Hepatic stellate cell (primary cell): Measurements from ENCODE around the gene PKHD1.

Experiments used
- DNase-seq: peaks from one replicate; pipeline ENCODE4 v3.0.0; 2011; ENCODE audit warnings: low spot score

The PKHD1 gene

DNA sequence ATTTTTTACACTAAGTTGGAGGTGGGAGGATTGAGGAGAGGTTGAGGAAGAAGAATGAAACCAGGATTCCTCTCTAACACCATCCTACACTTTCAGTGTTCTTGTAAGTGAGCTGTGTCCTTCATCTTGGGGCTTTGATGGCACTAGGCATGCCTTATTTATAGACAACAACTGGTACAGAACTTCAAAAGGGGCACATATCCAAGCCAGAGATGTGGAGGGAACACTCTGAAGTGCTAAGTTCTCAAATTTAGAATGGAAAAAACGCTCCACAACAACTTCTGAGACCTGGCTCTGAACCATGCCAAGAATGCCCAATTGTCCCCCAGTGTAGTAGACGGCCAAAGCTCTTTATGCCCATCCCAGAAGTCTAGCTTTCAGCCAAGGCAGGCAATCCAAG is 16.2 kb upstream of the PKHD1 start:
- no peak for DNase-seq

DNA sequence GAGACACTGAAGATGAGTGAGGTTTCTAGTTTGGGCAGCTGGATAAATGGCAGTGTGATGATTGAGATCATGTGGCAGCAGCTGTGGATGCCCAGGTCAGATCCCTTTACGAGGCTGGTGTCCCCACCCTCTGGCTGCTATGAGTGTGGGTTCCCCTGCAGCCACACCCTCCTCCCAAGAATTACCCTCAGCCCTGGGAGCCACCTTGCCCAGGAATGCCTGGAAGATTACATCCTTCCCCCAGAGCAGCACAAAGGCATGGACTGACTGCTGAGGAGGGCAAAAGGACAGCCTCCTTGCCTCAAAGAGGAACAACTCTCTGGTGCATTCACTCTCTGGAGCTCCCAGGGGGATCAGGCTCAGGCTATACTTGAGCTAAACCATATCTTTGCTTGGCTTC is 15.0 kb upstream of the PKHD1 start:
- DNase-seq = no peak

DNA sequence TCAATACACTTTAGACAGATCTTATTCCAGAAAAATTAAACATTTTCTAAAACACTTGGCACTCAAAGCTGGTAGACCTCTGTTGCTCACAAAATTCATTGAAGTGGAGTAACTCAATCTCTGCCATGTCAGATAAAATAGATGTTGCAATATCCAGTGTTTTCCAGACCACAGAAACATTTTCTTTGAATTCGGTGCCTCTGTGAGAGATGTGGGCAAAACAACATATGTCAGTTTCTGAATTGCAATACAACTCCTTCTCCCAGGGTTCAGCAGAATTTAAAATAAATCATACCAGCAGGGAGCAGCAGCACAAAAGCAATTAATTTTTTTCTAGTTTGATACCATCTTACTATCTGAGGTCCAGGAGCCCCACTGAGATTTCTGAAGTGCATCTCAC is 11.3 kb upstream of the PKHD1 start:
- no peak for DNase-seq

DNA sequence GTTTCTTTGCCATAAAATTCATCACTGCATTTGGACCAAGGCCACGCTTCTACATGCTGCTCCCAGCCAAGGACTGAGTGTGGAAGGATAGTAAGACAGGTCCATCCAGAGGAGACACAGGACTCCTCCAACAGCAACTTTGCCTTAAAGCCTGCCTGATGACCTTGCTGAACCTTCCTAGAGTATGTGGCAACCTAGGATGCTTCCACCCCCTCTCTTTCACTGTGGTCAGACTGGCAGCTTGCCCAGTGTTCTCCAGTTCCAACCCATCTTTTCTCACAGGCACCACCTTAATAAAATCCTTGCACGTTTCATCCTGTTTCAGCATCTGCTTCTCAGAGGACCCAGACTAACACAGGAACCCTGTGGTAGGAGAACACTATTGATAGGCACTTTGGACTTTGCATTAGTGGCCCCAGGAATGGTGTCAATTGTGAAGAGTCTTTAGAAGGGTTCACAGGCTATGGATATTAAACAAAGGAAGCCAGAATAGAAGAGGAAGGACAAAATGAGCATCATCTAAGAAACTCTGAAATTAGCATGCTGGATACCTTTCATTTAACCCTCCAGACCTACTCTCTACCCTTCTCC is 2.4 kb upstream of the PKHD1 start:
- no peak for DNase-seq

DNA sequence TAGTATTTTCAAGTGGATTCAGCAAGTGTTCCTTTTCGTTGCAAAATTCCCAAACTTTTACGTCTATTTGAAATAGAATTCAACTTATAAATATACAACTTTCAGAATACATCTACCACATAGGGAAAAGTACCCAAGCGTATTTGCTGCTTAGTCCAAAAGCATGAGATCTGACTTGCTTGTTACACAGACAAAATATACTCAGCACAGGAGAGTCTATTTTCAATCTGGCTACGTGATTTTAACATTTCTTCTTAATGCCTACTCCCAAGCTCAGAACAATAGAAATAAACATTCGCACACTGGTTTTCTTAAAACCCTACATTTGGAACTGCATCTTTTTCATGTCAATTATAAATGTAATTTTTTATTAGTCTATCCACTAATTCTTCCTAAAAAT is 672 bp downstream of the PKHD1 start:
- DNase-seq = no peak

DNA sequence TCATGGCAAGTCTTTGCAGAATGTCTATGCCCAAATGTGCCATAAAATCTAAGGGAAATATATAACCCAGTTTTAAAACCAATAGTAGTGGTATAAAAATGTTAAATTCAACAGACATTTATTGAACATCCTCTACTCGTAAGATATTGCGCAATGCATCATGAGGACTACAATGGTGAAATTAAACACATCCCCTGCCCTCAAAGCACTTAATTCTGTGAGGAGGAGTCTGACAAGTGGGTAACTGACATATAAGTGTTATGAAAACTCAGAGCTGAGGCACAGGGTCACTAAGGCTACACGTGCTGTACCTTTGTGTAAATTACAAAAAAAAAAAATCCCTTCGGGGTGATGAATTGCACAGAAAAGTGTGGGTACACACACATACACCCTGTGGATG is 6.2 kb downstream of the PKHD1 start:
- DNase-seq = no peak

DNA sequence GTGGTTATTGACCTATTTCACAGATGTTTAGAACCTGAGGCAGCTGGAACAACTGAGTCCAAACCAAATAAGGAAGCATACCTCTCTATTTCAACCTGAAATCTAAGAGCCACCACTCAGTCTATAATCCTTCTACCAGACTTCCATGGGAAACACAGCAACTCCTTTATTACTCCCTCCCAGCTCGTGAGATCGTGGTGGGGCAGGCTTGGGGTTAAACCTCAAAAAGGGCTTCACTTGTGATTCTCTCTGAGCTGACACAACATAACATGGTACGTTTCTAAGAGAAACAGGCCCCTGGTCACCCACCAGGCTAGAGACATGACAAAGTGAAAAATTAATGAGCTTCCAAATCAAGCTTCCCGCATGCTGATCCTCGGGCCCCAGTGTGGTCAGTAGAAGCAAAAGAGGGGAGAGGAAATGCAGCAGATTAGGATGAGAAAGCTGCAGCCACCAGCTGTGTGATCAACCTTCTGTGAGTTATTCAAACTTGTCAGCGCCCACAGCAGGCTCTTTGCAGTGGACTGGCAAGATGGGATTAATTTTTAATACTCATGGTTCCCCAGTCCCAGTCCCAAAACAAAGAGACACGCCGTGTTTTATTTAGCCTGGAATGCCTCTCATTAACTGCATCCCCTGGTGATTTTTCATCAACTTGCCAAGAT is 9.3 kb downstream of the PKHD1 start:
- DNase-seq = no peak

DNA sequence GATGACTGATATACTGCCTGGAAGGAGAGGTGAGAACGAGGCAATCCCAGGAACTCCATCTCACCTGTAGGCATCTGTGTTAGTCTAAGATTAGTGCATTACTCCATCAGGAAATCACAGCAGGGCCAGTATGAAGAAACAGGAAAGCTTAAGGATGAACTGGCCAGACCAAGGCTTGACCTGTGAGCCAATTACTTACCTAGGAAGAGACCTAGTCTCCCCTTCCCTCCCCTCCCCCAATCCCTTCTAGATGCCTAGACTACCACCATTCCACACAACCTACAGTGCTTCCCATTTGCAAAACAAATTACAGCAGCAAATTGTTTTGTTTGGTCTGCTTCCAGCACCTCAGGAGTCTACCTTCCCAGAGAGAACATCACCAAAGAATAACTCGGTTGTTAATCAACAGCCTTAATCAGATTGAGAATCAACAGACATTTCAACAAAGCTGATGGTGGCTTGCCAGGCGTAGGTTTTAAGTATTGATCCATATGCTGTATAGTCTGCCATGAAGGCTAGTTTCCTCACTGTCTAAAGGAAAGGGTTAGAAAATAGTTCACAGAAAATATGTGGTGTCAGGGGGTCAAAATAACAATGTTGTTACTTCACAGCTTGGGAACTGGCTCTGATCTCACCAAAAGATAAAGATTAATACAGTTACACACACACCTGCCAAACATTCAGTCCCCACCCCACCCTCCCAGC is 10.1 kb downstream of the PKHD1 start:
- DNase-seq = no peak

DNA sequence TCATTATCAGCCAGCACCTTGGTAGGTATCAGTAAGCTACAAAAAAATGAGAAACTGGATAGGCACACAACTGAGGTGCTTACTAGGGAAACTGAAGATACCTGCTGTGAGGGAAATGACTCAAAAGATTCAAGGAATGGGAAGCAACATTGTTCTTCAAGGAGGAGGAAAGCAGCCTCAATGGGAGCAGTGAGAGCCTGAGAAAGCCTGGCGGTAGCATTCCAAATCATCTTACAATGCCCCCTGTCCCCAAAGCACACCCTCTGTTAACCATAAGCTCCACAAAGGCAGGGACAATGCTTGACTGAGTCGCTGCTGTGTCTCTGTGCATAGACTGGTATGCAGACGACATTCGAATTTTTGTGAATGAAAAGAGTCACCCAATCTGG is 10.6 kb downstream of the PKHD1 start:
- no peak for DNase-seq

DNA sequence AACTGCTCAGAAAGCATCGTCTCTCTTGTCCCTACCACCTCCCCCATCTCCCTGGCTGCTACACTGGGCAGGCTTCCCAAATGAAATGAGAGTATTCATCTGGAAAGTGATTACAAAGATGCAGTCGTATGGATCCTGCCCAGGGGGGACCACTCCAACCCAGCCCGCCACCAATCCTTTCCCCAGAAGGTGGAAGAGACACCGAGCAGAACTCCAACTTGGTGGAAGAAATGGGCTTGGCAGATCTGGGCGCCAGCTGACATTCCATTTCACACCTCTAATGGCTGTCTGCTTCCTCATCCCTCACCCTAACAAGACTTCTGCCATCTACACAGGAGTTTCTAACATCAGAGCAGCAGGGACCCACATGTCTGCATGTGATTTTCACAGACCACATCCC is 12.7 kb downstream of the PKHD1 start:
- DNase-seq = no peak

DNA sequence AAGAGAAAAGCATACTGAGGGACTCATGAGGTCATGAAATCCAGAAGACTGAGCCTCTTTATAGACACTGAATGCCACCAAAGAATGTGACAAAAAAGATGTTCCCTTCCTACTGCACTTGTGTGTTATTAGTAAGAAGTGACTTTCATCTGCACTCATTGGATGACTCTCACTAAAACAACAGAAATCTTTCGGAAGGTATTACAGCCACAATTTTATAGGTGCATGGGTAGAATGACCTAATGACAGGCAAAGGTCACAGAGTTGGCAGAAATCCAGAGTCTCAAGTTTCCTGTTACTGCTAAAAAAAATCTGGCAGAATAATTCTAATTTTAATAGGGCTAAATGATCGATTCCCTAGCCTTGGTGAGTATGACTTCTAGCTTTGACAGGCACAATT is 13.3 kb downstream of the PKHD1 start:
- no peak for DNase-seq

DNA sequence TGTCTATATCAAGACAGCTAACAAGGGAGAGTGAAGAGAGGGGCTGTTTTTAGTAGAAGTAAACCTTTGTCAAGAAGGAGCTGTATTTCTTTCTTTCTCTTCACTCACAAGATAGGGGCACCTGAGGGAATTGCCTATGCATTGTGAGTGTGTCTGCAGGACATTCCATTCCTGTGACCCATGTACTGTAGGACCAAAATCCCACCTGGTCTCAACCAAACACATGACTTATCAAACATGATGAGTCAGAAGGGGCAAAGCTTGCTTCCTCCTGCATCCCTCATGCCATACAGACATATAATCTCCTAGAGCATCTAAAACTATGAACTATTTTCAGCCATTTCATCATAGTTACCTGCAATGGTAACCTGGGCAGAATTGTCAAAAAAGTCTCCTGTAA is 21.8 kb downstream of the PKHD1 start:
- no peak for DNase-seq

DNA sequence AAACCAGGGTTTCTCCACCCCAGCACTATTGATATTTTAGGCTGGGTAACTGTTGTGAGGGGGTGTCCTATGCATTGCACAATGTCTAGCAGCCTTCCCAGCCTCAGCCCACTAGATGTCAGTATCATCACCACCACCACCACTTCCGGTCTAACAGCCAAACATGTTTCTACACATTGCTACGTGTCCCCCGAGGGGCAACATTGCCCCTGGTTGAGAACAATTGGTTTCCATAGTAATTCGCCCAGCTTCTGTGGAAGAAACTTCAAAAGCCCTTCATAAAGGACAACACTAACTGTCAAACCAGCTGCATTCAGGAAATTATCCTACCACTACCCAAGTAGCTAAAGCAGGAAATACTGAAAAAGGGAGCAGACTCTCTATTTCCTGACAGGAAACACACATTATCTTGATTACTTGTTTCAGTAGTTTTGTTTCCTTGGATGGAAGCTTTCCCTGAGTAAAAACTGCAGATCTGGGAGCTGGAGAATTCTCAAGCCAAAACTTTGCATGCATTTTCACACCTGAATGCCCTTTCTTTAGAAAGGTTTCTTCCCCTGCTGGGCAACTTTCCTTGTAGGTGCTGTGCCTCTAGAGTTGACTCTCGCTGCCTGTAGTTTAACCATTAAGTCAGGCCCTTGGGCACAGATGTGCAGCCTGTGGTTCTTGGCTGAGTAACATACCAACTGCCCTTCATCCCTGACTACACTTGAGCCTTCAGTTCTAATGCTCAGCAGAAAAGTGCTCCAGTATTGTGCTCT is 23.6 kb downstream of the PKHD1 start:
- peak; percentile 4 for DNase-seq

DNA sequence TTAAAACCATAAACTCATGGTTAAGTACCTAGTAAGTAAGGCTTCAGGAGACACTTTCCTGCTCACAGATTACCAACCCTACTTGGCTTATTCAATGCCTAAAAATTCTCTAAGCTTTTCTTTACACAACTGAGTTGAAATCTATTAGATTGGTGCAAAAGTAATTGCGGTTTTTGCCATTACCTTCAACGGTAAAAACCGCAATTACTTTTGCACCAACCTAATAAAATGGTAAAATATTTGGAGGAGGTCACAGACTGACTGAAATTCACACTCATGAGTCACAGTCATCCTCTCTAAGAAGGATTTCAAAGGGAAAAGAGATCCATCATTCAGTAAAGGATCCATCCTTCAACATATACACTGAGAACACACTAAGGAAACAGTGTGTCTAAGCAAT is 25.9 kb downstream of the PKHD1 start:
- no peak for DNase-seq

DNA sequence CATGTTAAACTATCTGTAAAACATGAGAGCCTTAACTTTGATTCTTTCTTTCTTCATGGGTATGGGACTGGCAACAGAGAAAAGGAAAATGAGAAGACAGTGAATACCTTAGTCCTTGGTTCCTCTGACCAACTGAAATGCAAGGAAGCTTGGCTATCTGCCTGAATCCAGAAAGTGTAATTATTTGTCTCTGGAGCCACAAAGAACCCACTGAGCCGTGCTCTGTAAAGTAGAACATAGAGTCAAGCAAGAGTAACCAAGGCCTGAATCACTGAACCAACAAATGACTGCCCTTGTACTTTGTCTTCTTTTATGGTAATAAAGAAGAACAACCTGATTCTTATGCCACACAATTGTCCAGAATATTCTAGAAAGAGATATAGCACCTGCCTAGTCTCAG is 27.6 kb downstream of the PKHD1 start:
- DNase-seq = no peak

DNA sequence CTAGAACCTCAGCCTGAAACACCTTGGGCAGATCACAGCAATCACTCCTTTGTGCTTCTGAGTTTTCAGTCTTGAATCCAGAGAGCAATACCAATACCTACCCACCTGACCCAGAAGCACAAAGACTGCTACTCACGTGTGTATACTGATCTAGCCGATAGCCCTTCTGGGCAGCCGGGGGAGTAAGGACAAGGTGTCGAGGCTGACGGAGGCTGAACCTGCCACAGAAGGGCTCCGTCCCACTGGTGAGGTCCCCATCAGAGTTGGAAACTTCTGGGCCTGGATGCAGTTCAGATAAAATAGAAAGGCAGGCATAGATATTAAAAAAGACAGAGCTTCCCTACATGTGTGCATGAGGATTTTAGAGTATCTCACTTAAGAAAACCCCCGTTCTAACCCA is 32.0 kb downstream of the PKHD1 start:
- no peak for DNase-seq

DNA sequence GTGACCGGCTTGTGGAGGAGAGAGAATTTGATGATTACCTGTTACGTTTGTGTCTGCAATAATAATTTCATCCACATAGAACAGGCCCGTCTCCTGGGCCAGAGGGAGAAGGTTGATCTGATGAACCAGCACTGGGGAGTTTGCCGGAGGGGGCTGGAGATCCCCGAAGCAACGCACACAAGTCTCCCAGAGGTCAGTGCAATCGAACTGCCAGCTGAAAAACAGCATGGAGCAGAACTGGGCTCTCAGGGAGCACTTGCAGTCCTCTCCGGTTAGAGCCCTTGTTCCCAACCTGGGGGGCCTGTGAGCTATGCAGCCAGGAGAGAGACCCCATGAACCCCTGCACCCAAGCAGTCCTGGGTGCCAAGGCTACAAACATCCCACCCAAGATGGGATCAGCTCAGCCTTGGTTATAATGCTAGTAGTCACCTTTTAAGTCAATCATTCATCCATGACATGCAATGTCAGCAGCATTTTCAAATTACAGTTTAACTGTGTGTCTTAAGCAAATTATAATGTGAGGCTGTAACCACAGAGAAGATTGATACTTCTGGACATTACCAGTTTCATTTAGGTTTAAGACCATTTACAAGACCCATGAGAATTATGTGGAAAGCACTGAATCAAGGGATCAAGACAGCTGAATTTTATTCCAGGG is 34.2 kb downstream of the PKHD1 start:
- DNase-seq = no peak

DNA sequence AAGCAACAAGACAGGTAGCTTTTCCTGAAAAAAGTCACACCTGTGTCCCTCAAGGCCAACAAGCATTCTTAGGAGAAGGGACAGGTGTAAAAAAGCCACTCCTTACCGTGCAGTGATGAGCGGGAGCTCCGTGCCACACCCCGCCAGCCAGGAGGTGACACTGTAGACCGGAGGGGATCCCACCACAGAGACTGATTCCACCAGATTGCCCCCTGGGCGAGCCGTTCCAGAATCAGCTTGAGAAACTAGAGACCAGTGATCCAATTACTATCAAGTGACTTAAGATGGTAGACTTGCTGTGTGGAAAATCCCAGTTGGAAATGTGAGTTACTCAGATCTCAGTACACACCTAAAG is 37.4 kb downstream of the PKHD1 start:
- DNase-seq = no peak

DNA sequence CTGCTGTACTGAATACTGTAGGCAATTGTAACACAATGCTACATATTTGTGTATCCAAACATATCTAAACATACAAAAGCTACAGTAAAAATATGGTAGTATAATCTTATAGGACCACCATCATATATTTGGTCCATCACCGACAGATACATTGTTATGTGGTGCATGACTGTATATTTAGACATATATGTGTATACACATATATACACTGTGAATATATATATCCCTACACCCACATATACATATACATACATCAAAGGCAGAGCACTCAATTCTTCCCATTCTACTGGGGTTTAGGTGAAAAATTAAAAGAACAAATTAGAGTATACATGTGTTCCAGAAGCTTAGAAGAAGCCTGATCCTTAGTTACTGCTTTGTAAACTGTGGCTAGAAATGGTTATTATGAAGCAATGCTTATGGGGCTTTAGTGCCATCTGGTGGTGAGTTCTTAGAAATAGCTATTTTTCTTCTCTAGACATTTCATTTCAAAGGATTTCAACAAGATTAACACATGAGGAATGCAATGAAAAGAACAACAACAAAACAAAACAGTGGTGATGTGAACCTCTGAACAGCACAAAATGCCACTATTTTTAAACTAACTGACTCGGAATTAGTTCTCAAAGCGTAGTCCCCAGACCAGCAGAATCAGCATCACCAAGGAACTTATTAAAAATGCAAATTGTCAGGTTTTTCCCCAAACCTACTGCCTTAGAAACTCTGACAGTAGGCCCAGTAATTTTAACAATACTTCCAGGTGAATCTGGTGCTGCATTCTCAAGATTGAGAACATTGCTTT is 38.0 kb downstream of the PKHD1 start:
- peak; percentile 11 for DNase-seq

DNA sequence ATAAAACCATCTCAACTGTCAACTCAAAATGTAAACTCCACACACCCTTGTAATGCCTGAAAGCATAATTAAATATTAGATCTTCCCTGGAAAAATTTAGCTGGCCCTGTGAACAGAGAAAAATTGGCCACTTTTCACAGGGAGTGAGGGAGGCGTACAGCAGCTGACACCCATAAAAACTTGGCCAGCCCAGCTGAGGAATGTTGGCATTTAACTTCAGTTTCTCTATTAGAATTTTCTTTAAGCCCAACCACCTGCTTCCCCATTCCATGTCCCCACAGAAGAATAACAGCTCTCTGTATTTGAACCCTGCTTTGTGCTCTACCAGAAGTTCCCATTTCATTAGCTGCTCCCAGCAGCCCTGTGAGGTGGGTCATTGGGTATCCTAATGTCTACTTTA is 41.0 kb downstream of the PKHD1 start:
- DNase-seq = no peak

DNA sequence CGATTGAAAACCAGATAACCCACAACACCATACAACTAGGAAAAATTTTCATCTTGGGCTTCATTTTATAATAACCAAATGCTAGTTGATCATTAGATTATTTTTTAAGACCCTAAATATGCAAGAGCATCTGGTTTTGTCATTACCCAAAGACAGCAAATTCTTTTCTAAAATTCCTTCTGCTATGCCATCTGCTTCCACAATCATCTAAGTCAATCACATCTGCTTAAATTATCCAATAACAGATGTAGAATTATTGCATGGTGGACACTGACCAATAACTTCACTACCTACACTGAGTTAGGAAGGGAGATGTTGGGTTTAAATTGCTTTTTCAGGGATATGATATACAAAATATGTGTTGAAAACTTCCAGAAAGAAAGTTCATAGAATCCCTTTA is 41.9 kb downstream of the PKHD1 start:
- no peak for DNase-seq

DNA sequence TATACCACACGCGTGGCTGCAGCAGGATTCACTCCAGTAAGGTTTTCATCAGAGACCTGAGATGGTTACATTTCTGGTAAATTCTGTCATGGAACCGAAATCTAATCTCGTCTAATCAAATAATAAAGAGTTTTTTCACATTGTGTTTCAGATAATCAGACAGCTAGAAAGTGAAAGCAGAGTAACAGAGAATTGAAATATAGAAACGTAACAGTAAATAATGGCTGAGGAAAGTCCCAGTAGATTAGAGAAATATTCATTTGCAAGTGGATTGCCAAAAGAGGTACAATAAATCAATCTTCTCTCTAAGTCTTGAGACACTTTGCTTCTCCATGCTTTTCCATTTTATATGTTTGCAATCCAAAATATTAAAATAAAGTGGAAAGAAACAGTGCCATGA is 42.4 kb downstream of the PKHD1 start:
- DNase-seq = no peak
